Breast epithelium (tissue), 4 donors: Measurements from ENCODE around the gene ANGPTL2. TPM values are rescaled to one million over a fixed set of nuclear protein-coding genes. Genes with fewer than 3 reads are reported as not detected.
A peak's percentile ranks its signal among the peaks of the same experiment; 100 is the strongest.

ENCODE experiments used
- DNase-seq, 2 donors: peaks; one replicate each; pipeline ENCODE4 v3.0.0-alpha.2; 2019; ENCODE audit warnings: low spot score in 2 of 2
- H3K27ac ChIP-seq, 2 donors: fragments of 200-600 bp; sonication (generic) in 1 of 2; one replicate each; pipeline ENCODE4 v1.5.1; 2016 to 2019; ENCODE audit warnings: mild to moderate bottlenecking in 1 of 2
- H3K27me3 ChIP-seq, 2 donors: fragments of 200-600 bp; sonication (generic) in 1 of 2; one replicate each; pipeline versions ENCODE4 v1.5.1 to v1.6.0; 2017 to 2019; ENCODE audit warnings: control low read depth in 1 of 2, mild to moderate bottlenecking in 1 of 2
- H3K36me3 ChIP-seq: fragments of 200-600 bp; one replicate; pipeline ENCODE4 v1.5.1; 2019
- H3K4me1 ChIP-seq, 2 donors: fragments of 200-600 bp; sonication (generic); one replicate each; pipeline ENCODE4 v1.5.1; 2016 to 2019; ENCODE audit warnings: control low read depth in 1 of 2
- H3K4me3 ChIP-seq, 3 donors: fragments of 200-600 bp; sonication (generic); 1 replicate in 2 of 3; 2 replicates in 1 of 3; pipeline ENCODE4 v1.5.1; 2016 to 2019; ENCODE audit warnings: mild to moderate bottlenecking in 3 of 3, moderate library complexity in 2 of 3
- H3K9me3 ChIP-seq, 2 donors: fragments of 200-600 bp; sonication (generic) in 1 of 2; one replicate each; pipeline ENCODE4 v1.5.1; 2016 to 2019; ENCODE audit warnings: control low read depth in 1 of 2
- POLR2A ChIP-seq: fragments of 450-650 bp; IDR thresholded peaks from one replicate; pipeline ENCODE4 v1.6.1; 2016; ENCODE audit warnings: antibody characterized with exemption, mild to moderate bottlenecking, moderate library complexity
- POLR2AphosphoS5 ChIP-seq, 3 donors: sonication (generic); formaldehyde crosslinking; IDR thresholded peaks; one replicate each; pipeline ENCODE4 v1.6.1; 2017; ENCODE audit warnings: antibody characterized with exemption in 3 of 3
- intact Hi-C: fragments of 100-400 bp; cut with DNase I; formaldehyde crosslinking; loops from one replicate; pipeline ENCODE4 v1.15.1; 2023; ENCODE audit warnings: low total_unique reads
- total RNA-seq, 3 donors: library from RNA; depleted of rRNA; stranded (reverse); fragments of >200 nt; gene quantifications; one replicate each; pipeline ENCODE4 v1.1.0, GENCODE V29; 2016
- TF ChIP-seq, protein P1 (sequence below), 3 donors: fragments of 450-650 bp; IDR thresholded peaks; one replicate each; pipeline ENCODE4 v1.5.1; 2016 to 2017; ENCODE audit warnings: antibody characterized with exemption in 3 of 3, mild to moderate bottlenecking in 3 of 3, moderate library complexity in 3 of 3

ANGPTL2 gene
- total RNA-seq, 3 donors from 2014 or later: 30.9 to 61.8 (median 51.8) TPM

DNA sequence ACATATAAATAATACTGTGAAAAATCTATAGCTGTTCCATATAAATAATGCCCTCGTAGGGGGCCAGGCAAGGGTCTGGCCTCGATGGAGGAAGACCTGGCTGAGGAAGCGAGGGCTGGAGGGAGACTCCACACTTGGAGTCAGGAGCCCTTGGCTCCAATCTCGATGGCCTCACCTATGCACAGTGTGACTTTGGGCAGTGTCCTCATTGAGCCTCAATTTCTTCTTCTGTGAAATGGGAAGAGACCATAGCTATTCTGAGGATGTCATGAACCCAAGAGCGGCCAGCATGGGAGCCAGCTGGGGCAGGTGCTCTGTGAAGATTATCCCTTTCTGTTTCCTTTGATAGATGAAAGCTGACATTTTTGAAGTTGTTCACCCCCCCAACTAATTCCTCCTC lies 24.8 kb downstream of the ANGPTL2 start:
- H3K27me3 ChIP-seq: no peaks in the 10 kb centered on the region
- no peaks in the 10 kb centered on the region for H3K9me3 ChIP-seq
- TF ChIP-seq POLR2A (no peak), POLR2AphosphoS5 (IDR thresholded peaks at IDR 0.05) (no peak)
- TF ChIP-seq, protein P1, sequence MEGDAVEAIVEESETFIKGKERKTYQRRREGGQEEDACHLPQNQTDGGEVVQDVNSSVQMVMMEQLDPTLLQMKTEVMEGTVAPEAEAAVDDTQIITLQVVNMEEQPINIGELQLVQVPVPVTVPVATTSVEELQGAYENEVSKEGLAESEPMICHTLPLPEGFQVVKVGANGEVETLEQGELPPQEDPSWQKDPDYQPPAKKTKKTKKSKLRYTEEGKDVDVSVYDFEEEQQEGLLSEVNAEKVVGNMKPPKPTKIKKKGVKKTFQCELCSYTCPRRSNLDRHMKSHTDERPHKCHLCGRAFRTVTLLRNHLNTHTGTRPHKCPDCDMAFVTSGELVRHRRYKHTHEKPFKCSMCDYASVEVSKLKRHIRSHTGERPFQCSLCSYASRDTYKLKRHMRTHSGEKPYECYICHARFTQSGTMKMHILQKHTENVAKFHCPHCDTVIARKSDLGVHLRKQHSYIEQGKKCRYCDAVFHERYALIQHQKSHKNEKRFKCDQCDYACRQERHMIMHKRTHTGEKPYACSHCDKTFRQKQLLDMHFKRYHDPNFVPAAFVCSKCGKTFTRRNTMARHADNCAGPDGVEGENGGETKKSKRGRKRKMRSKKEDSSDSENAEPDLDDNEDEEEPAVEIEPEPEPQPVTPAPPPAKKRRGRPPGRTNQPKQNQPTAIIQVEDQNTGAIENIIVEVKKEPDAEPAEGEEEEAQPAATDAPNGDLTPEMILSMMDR (IDR thresholded peaks at IDR 0.05): no peak
- DNase-seq: no peak
- H3K4me1 ChIP-seq: peaks cover 0 to 4% of the 10 kb centered on the region in 2 donors
- H3K27ac ChIP-seq: no peak overlapping the region
- no peak overlapping the region for H3K4me3 ChIP-seq
- no peaks in the 10 kb centered on the region for H3K36me3 ChIP-seq
- intact Hi-C loops: no loop called here

DNA sequence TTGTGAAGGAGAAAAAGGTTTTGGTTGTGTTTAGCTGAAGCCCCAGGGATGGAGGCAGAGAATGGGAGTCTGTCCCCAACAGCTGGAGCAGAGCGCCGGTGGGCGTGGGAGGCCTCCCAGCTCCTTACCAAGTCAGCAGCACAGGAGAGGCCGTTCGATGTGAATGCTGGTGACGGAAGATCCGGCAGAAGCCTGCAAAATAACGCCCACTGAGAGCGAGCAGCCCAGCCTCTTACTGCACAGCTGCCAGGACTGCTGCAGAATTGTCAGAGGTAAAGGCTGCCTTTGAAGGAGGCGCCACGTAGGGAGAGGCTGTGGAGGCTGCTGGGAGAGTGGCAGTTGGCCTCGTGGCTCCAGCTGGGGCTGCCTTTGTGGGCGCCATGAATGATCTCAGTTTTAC lies 26.2 kb downstream of the ANGPTL2 start:
- H3K27ac ChIP-seq: peak overlapping the region in 1 of 2 donors; percentile 66
- no peak overlapping the region for H3K4me3 ChIP-seq
- DNase-seq: no peak
- TF ChIP-seq, protein P1 (IDR thresholded peaks at IDR 0.05): no peak
- TF ChIP-seq POLR2A (no peak), POLR2AphosphoS5 (IDR thresholded peaks at IDR 0.05) (no peak)
- H3K27me3 ChIP-seq: no peaks in the 10 kb centered on the region
- no peaks in the 10 kb centered on the region for H3K9me3 ChIP-seq
- intact Hi-C loops: no loop called here
- no peaks in the 10 kb centered on the region for H3K36me3 ChIP-seq
- no peaks in the 10 kb centered on the region for H3K4me1 ChIP-seq

DNA sequence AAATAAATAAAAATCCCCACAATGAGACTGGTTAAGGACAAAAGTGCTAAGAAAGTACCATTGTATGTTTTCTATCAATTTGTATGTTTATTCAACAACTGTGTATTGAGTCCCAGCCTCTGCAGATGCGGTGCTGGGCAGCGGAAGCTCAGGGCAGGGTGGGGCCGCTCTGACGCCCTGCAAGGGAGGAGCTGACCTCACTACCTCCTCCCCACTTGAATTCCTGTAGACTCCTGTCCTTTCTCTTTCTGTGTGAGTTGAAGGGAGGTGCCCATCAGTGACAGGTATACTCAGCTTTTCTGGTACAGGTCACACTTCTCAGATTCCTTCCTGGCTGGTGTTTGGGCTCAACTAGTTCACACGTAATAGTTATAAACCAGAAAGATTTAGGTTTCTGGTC lies 27.0 kb downstream of the ANGPTL2 start:
- Histone ChIP-seq H3K4me3 (no peak overlapping the region), H3K9me3 (no peaks in the 10 kb centered on the region), H3K27ac (peak overlapping the region in 1 of 2 donors; percentile 66), H3K36me3 (no peaks in the 10 kb centered on the region), H3K4me1 (no peaks in the 10 kb centered on the region), H3K27me3 (no peaks in the 10 kb centered on the region)
- TF ChIP-seq, protein P1 (IDR thresholded peaks at IDR 0.05): no peak
- TF ChIP-seq POLR2AphosphoS5 (IDR thresholded peaks at IDR 0.05) (no peak), POLR2A (no peak)
- intact Hi-C loops: no loop called here
- DNase-seq: no peak

DNA sequence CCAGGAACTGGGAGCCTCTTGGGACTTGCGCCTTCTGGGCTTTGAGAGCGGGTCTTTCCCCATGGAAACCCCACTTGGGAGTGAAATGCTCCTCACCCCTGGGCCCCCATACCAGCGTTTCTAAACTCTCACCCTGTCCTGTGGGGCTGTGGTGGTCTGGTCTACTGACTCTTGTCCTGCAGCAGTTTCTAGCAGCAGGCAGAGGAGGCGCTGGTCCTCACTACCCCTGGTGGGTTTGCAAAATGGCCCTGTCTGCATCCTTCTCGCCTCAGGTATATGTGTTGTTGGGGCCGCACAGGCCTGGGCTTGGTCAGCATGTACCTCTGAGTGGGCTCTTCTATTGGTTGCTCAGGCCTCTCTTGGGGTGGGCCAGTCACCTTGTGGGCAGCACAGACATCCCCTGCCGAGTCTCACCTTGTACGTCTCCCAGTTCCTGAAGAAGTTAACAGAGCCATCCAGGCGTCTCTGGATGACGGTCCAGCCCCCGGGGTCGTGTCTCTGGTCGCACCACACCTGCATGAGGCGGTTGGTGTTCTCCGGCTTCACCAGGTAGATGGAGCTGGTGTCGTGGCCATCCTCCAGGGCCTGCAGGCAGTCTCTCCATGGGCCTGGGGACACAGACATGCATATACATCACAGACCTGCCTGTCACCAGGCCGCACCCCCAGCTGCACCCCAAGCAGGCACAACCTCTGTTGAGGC lies 29.0 kb downstream of the ANGPTL2 start:
- TF ChIP-seq, protein P1 (IDR thresholded peaks at IDR 0.05): no peak
- no peak for TF ChIP-seq POLR2A
- TF ChIP-seq POLR2AphosphoS5 (IDR thresholded peaks at IDR 0.05): no peak
- intact Hi-C loops: no loop called here
- Histone ChIP-seq H3K27ac (peak overlapping the region in 1 of 2 donors; percentile 38), H3K36me3 (no peaks in the 10 kb centered on the region), H3K27me3 (no peaks in the 10 kb centered on the region), H3K4me1 (no peaks in the 10 kb centered on the region), H3K4me3 (no peak overlapping the region), H3K9me3 (no peaks in the 10 kb centered on the region)
- no peak for DNase-seq

DNA sequence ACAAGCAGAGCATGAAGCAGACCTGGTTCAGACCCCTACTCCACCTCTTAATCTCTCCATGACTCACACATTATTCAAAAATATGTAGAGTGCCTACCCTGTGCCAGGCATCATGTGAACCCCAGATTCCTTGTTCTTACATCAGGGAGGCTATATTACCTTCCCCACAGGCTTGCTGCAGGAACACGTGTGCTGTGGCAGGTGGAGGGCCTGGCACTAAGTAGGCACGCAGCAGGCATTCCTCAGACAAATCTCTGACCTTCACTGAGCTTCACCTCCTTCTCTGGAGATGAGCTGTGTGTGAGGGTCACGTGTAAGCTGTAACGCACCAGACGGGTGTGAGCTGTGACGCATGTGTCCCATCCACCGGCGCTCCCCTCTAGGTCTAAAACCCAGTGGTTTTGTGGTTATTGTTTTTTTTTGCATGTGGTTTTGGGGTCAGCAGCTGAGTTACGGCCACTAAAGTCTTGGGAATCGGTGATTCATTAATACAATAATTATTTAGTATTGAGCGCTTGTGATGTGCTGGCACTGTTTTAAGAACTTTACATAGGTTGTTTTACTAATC lies 30.3 kb downstream of the ANGPTL2 start:
- no peak for DNase-seq
- no peaks in the 10 kb centered on the region for H3K27me3 ChIP-seq
- H3K9me3 ChIP-seq: no peaks in the 10 kb centered on the region
- TF ChIP-seq POLR2A: no peak
- TF ChIP-seq POLR2AphosphoS5 (IDR thresholded peaks at IDR 0.05): no peak
- TF ChIP-seq, protein P1 (IDR thresholded peaks at IDR 0.05): no peak
- intact Hi-C loops: no loop called here
- no peaks in the 10 kb centered on the region for H3K4me1 ChIP-seq
- no peak overlapping the region for H3K4me3 ChIP-seq
- peak overlapping the region in 1 of 2 donors; percentile 96 for H3K27ac ChIP-seq
- H3K36me3 ChIP-seq: no peaks in the 10 kb centered on the region
